ENCODE measurements around the gene KATNAL1. TPM values are rescaled to one million over a fixed set of nuclear protein-coding genes. Genes with fewer than 3 reads are reported as not detected.

KATNAL1 gene
- total RNA-seq, 2 experiments from 2014 or later = 8.6 to 9.0 TPM

DNA sequence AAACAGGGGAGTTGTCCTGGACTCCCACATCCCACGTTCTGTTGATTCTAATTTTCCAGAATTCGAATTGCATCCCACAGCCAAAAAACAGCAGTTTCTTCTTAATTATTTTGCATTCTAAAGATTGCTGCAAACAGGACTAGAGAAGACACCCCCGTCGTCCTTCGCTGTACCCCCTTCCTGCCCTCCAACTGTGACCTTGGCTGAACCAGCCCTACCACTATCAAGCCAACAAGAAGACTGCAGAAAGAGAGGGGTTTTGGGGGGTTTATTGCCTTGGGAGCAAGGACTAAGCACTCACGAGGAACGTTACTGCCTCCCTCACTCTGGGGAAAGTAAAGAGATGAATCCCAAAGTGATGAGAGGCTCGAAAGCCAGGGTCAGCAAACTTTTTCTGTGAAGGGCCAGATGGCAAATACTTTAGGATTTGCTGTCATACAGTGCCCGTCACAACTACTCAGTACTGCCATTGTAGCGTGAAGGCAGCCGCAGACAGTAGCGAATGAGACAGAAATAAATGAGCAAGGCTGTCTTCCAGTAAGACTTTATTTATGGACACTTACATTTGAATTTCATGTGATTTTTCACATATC is 32.5 kb upstream of the KATNAL1 start:
- Mint-ChIP-seq H3K4me1 (ENCODE audit: low read depth) (peaks cover 9% of the 10 kb centered on the region), H3K27me3 (no peaks in the 10 kb centered on the region), H3K4me3 (no peak overlapping the region), H3K36me3 (ENCODE audit: low read depth) (no peaks in the 10 kb centered on the region), H3K27ac (no peak overlapping the region), H3K9me3 (no peaks in the 10 kb centered on the region)
- DNase-seq (no peak), ATAC-seq (no peak)
- intact Hi-C loops (cut with micrococcal nuclease) = no loop called here
- CTCF ChIA-PET = interaction anchor here (7.4 kb wide), 1 partner anchor 15 kb away, joined by 32 read pairs; no protein-coding TSS in a partner anchor
- TF ChIP-seq, protein P1, sequence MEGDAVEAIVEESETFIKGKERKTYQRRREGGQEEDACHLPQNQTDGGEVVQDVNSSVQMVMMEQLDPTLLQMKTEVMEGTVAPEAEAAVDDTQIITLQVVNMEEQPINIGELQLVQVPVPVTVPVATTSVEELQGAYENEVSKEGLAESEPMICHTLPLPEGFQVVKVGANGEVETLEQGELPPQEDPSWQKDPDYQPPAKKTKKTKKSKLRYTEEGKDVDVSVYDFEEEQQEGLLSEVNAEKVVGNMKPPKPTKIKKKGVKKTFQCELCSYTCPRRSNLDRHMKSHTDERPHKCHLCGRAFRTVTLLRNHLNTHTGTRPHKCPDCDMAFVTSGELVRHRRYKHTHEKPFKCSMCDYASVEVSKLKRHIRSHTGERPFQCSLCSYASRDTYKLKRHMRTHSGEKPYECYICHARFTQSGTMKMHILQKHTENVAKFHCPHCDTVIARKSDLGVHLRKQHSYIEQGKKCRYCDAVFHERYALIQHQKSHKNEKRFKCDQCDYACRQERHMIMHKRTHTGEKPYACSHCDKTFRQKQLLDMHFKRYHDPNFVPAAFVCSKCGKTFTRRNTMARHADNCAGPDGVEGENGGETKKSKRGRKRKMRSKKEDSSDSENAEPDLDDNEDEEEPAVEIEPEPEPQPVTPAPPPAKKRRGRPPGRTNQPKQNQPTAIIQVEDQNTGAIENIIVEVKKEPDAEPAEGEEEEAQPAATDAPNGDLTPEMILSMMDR (IDR thresholded peaks at IDR 0.05) = no peak
- POLR2A ChIA-PET = no interaction called here

DNA sequence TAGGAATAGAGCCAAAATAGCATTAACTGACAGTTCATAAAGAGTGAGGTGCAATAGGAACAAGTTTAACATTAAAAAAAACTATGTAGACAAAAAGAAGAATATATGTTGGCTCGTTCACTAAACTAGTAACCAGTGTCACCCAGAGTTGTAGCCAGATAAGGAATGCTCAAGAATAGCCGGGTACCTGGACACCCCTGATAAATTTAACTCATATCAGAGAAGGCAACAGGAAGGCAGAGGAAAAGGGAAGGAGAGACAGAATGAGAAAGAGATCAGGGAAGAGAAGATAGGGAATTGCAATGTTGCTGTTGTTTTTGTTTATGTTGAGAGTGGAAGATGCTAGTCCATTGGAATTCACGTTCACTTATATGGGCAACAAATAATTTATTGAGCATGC is 31.6 kb upstream of the KATNAL1 start:
- intact Hi-C loops (cut with micrococcal nuclease) = no loop called here
- Mint-ChIP-seq H3K27ac (no peak overlapping the region), H3K4me1 (ENCODE audit: low read depth) (peaks cover 8% of the 10 kb centered on the region), H3K27me3 (no peaks in the 10 kb centered on the region), H3K36me3 (ENCODE audit: low read depth) (no peaks in the 10 kb centered on the region), H3K4me3 (no peak overlapping the region), H3K9me3 (no peaks in the 10 kb centered on the region)
- ChIA-PET POLR2A (no interaction called here), CTCF (interaction anchor here (1.2 kb wide), 1 partner anchor 207 kb away, joined by 6 read pairs; no protein-coding TSS in a partner anchor)
- ATAC-seq (no peak), DNase-seq (no peak)
- TF ChIP-seq, protein P1 (IDR thresholded peaks at IDR 0.05) = no peak

DNA sequence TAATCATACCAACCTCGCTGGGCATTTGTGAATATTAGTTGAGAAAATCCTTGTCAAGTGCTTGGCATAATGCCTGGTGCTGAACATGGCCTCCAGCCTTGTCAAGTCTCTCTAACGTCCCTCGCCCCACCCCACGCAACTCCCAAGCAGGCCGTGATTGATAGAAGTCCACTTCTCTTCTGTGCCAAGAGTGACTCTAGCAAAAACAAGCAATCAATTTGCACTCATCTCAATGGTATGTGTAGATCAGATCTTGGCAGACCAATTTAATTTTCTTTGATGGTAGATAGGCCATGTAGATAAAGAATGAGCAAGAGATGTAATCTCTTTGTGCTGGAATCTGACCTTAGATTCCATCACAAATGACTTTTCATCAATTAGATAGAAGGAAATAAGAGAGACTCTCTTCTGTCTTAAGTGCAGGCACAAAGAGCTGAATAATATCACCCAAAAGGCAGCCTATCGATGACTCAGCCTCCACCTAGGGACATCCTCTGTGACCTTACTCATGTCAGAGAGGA is 31.0 kb upstream of the KATNAL1 start:
- POLR2A ChIA-PET = no interaction called here
- TF ChIP-seq, protein P1 (IDR thresholded peaks at IDR 0.05) = no peak
- Mint-ChIP-seq H3K4me1 (ENCODE audit: low read depth) (peaks cover 6% of the 10 kb centered on the region), H3K27me3 (no peaks in the 10 kb centered on the region), H3K9me3 (no peaks in the 10 kb centered on the region), H3K4me3 (no peak overlapping the region), H3K36me3 (ENCODE audit: low read depth) (no peaks in the 10 kb centered on the region), H3K27ac (no peak overlapping the region)
- intact Hi-C loops (cut with micrococcal nuclease) = no loop called here
- ATAC-seq = no peak
- DNase-seq = no peak
- CTCF ChIA-PET = interaction anchor here (1.2 kb wide), 1 partner anchor 206 kb away, joined by 6 read pairs; no protein-coding TSS in a partner anchor

DNA sequence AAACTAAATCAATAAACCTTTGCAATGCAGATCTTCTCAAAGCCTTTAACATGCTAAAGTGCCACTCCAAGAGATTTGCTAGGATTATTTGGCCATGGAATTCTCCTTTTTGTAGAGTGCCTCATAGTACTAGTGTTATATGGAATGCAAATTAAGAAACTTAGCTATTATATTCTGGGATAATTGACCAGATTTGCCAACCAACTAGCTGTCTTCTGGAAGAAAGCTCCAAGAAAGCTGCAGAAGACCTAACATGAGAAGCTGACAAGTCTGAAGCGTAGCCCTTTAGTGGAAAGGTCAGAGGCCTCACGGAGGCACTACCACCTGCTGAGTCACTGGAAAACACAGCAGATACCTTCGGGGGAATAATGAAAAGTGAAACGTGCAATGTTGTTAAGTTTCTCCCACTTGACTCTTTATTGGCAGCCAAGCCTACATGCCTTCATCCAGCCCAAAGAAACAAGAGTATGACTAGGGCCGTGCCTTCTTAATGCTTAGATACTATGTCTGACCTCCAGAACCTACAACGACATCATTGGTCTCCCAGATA is 29.8 kb upstream of the KATNAL1 start:
- ATAC-seq (no peak), DNase-seq (no peak)
- H3K36me3 Mint-ChIP-seq (ENCODE audit: low read depth) = no peaks in the 10 kb centered on the region
- intact Hi-C loops (cut with micrococcal nuclease) = no loop called here
- H3K4me1 Mint-ChIP-seq (ENCODE audit: low read depth) = peaks cover 5% of the 10 kb centered on the region
- POLR2A ChIA-PET = no interaction called here
- no peak overlapping the region for H3K4me3 Mint-ChIP-seq
- no peaks in the 10 kb centered on the region for H3K9me3 Mint-ChIP-seq
- CTCF ChIA-PET = interaction anchor here (1.1 to 2.3 kb wide), 5 partner anchors 9 to 529 kb away, joined by 3 to 15 read pairs (median 5); no protein-coding TSS in a partner anchor
- H3K27me3 Mint-ChIP-seq = no peaks in the 10 kb centered on the region
- TF ChIP-seq, protein P1 (IDR thresholded peaks at IDR 0.05) = no peak
- no peak overlapping the region for H3K27ac Mint-ChIP-seq

All from activated CD8-positive, alpha-beta T cell treated with anti-CD3 and anti-CD28 coated beads for 36 hours (primary cell).